AG09309 (cell line): ENCODE results near the gene NEB.
"Not testable (repeated sequence)": the region's sequence is repeated elsewhere in the genome, so short reads cannot be mapped to it uniquely, and the experiment has no call there.

Source experiments
- DNase-seq: peaks from one replicate; pipeline ENCODE4 v3.0.0-alpha.2; 2010; ENCODE audit warnings: low read depth
- H3K4me3 ChIP-seq: 2 replicates; pipeline ENCODE4 v1.5.1; 2011; ENCODE audit warnings: mild to moderate bottlenecking, low read depth, low read length, moderate library complexity; ENCODE audit not compliant: control insufficient read depth
- CTCF ChIP-seq: IDR thresholded peaks from 2 replicates; pipeline ENCODE4 v1.5.1; 2011; ENCODE audit warnings: mild to moderate bottlenecking, low read depth, low read length, inconsistent platforms; ENCODE audit not compliant: insufficient read depth, control insufficient read depth; ENCODE audit errors: missing control alignments

NEB gene

GRCh38 chr2:151753540-151753939 is 19.3 kb upstream of the NEB start:
- no peak for DNase-seq
- no peak for TF ChIP-seq CTCF
- no peak overlapping the region for H3K4me3 ChIP-seq

- DNase-seq, H3K4me3 ChIP-seq: not testable (repeated sequence)
Observed at GRCh38 chr2:151745261-151745660, 11.0 kb upstream of the NEB start.

- no peak for TF ChIP-seq CTCF
- no peak overlapping the region for H3K4me3 ChIP-seq
- DNase-seq, result peak; percentile 5
Observed at GRCh38 chr2:151730262-151730975, 3.9 kb downstream of the NEB start.

GRCh38 chr2:151729837-151730236 is 4.4 kb downstream of the NEB start:
- no peak overlapping the region for H3K4me3 ChIP-seq
- DNase-seq, result no peak
- no peak for TF ChIP-seq CTCF

- TF ChIP-seq CTCF, result no peak
- H3K4me3 ChIP-seq, result no peak overlapping the region
- DNase-seq, result no peak
Observed at GRCh38 chr2:151729415-151729811, 4.9 kb downstream of the NEB start.

GRCh38 chr2:151728804-151729414 is 5.4 kb downstream of the NEB start:
- TF ChIP-seq CTCF, result no peak
- no peak overlapping the region for H3K4me3 ChIP-seq
- DNase-seq, result no peak
